ENCODE data around the gene UBTD2. TPM values are rescaled to one million over a fixed set of nuclear protein-coding genes. Genes with fewer than 3 reads are reported as not detected.

Gene UBTD2
- total RNA-seq, 4 donors from 2014 or later: 19.4 to 31.0 (median 26.2) TPM

DNA sequence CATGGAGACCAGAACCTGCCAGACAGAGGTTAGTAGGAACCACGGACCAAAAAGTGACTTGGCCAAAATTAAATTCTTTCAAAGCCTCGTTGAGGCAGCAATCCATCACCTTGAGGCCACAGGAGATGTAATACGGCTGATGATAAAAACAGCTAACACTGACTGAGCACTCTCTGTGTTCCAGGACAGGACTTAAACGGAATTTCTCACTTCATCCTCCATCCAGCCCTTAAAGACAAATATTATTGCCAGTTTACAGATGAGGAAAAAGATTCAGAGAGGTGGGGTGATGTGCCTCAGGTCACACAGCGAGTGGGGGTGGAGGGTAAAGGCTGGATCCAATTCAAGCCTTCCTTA, 120.6 kb downstream of the UBTD2 start:
- WGBS, 2 donors: 41 to 46% methylated on average over 5 of the region's 5 CpGs
- H3K27me3 ChIP-seq: no peaks in the 10 kb centered on the region
- no peak for DNase-seq (ENCODE audit: low spot score in 2 of 2)
- H3K4me3 ChIP-seq: no peak overlapping the region
- no peaks in the 10 kb centered on the region for H3K36me3 ChIP-seq
- TF ChIP-seq POLR2A (IDR thresholded peaks at IDR 0.05): no peak
- TF ChIP-seq CTCF (IDR thresholded peaks at IDR 0.05): no peak
- no peak for TF ChIP-seq EP300 (IDR thresholded peaks at IDR 0.05)
- H3K9me3 ChIP-seq: no peaks in the 10 kb centered on the region
- peaks cover 0 to 79% (median 43%) of the 10 kb centered on the region in 4 donors for H3K4me1 ChIP-seq
- peak overlapping the region in 3 of 4 donors; percentile 48 to 93 (median 88) for H3K27ac ChIP-seq

DNA sequence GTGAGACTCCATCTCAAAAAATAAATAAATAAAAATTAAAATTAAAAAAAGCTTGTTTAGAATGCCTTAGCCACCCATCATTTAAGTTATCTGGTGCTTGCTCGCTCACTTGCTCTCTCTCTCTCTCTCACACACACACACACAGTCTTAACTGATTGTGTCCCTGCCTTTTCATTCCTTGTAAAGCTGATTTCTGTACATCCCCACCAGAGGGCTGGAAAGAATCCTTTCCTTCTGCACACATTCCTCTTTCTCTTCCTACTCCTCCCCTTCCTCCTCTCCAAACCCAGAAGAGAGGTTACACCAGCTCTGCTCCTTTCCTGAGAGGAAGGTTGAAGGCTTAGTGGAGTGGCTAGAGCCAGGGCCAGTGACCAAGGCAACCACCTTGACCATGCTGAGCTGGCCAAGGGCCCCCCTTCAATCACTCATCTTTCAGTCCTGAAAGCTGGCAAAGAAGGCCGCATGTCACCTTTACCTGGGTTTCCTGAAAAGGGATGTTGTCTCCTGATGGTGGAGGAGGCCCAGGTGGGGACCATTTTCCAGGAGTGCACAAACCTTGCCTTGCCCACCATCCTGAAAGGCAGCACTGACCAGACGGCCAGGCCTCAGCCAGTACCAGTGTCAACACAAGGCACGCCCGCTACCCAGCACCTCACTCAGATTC, 121.1 kb downstream of the UBTD2 start:
- Histone ChIP-seq H3K4me3 (no peak overlapping the region), H3K27me3 (no peaks in the 10 kb centered on the region), H3K27ac (peak overlapping the region in 3 of 4 donors; percentile 48 to 93 (median 88)), H3K4me1 (peaks cover 0 to 74% (median 38%) of the 10 kb centered on the region in 4 donors), H3K9me3 (no peaks in the 10 kb centered on the region), H3K36me3 (no peaks in the 10 kb centered on the region)
- DNase-seq (ENCODE audit: low spot score in 2 of 2): no peak
- WGBS, 2 donors: 78 to 93% methylated on average over 5 of the region's 5 CpGs
- TF ChIP-seq POLR2A (IDR thresholded peaks at IDR 0.05) (no peak), CTCF (IDR thresholded peaks at IDR 0.05) (no peak), EP300 (IDR thresholded peaks at IDR 0.05) (no peak)

- no peak overlapping the region for H3K4me3 ChIP-seq
- DNase-seq (ENCODE audit: low spot score in 2 of 2): no peak
- H3K36me3 ChIP-seq: peaks cover 0 to 11% (median 0%) of the 10 kb centered on the region in 3 donors
- no peak for TF ChIP-seq POLR2A (IDR thresholded peaks at IDR 0.05)
- peak overlapping the region in 2 of 4 donors; percentile 47 to 88 for H3K27ac ChIP-seq
- no peaks in the 10 kb centered on the region for H3K9me3 ChIP-seq
- H3K4me1 ChIP-seq: peaks cover 0 to 68% (median 31%) of the 10 kb centered on the region in 4 donors
- WGBS, 2 donors: 71 to 81% methylated on average over 9 of the region's 9 CpGs
- H3K27me3 ChIP-seq: no peaks in the 10 kb centered on the region
Observed at GRCh38 chr5:172160506-172160905, 123.1 kb downstream of the UBTD2 start.

Small RNAs within 50 kb of the gene (small RNA-seq; reads per million reads assigned to genes)
- gene RF00191: not detected

Other genes with a start within 250 kb of the UBTD2 start
- gene STK10, start 95.5 kb downstream of the UBTD2 start, total RNA-seq: 10 to 100 TPM; 35.4 to 75.6 (median 48.0) TPM
- gene EFCAB9, start 89.6 kb downstream of the UBTD2 start, total RNA-seq: not detected
- 10 to 100 TPM; 27.8 to 52.6 (median 44.4) TPM for gene SH3PXD2B, start 170.8 kb upstream of the UBTD2 start, total RNA-seq

Data from tibial nerve (tissue), 4 donors.